Skeletal muscle satellite cell (primary cell): Measurements from ENCODE around the gene RPS6KA2.

Experiments
- H3K27me3 ChIP-seq: 2 replicates; pipeline ENCODE4 v1.7.0; 2013; ENCODE audit warnings: low read length; ENCODE audit not compliant: control insufficient read depth, insufficient read depth
- H3K36me3 ChIP-seq: 2 replicates; pipeline ENCODE4 v1.7.0; 2013; ENCODE audit warnings: mild to moderate bottlenecking, control low read depth, low read length; ENCODE audit not compliant: insufficient read depth
- H3K4me1 ChIP-seq: 2 replicates; pipeline ENCODE4 v1.7.0; 2013; ENCODE audit warnings: low read length; ENCODE audit not compliant: control insufficient read depth, insufficient read depth
- H3K4me2 ChIP-seq: 2 replicates; pipeline ENCODE4 v1.7.0; 2013; ENCODE audit warnings: mild to moderate bottlenecking, low read length
- H3K4me3 ChIP-seq: 2 replicates; pipeline ENCODE4 v1.7.0; 2013; ENCODE audit warnings: low read length
- H3K9ac ChIP-seq: 2 replicates; pipeline ENCODE4 v1.7.0; 2013; ENCODE audit warnings: mild to moderate bottlenecking, low read depth, low read length, moderate library complexity
- H3K9me3 ChIP-seq: replicated peaks from 2 replicates; pipeline ENCODE4 v1.7.0; 2013; ENCODE audit warnings: mild to moderate bottlenecking, control low read depth, low read length

Gene RPS6KA2

DNA sequence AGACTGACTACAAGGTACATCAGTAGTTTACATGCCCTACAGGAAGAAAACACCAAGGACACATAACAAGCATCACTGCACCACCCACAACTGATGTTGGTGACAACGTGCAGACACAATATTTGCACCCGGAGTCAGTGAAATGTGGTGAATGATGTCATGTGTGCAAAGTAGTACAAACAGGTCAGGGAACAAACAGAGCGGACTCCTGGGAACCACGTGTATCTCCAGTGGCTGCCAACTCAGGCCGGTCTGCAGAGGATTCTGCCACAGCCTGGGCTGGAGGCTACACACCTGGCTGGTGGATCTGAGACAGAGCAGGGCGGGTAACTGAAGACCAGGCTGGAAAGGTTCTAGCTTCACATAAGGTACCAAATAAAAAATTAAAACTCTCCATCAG lies 28.2 kb upstream of the RPS6KA2 start:
- H3K4me1 ChIP-seq, result no peaks in the 10 kb centered on the region
- no peak overlapping the region for H3K4me2 ChIP-seq
- no peak overlapping the region for H3K4me3 ChIP-seq
- peaks cover 59% of the 10 kb centered on the region for H3K27me3 ChIP-seq
- no peak overlapping the region for H3K9ac ChIP-seq
- no peaks in the 10 kb centered on the region for H3K9me3 ChIP-seq
- no peaks in the 10 kb centered on the region for H3K36me3 ChIP-seq

DNA sequence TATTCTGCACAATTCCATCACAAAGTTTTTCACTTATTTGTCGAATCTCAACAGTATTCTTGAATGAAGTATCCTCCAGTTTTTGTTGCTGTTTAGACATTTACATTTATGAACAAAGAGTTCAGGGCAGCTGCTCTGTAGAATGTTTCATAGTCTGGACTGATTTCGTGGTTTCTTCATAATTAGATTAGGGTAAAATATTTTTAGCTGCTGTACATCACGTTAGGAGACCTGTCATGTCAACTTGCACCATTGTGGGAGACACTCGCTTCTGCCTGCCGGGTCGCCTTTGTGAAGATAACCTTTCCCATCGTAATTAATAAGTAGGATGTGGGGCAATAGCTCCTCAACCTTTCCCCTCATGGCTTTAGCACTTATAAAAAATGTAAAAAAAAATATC lies 27.5 kb upstream of the RPS6KA2 start:
- H3K9ac ChIP-seq, result no peak overlapping the region
- H3K4me1 ChIP-seq, result no peaks in the 10 kb centered on the region
- H3K4me2 ChIP-seq, result no peak overlapping the region
- peaks cover 62% of the 10 kb centered on the region for H3K27me3 ChIP-seq
- no peak overlapping the region for H3K4me3 ChIP-seq
- no peaks in the 10 kb centered on the region for H3K9me3 ChIP-seq
- H3K36me3 ChIP-seq, result no peaks in the 10 kb centered on the region

DNA sequence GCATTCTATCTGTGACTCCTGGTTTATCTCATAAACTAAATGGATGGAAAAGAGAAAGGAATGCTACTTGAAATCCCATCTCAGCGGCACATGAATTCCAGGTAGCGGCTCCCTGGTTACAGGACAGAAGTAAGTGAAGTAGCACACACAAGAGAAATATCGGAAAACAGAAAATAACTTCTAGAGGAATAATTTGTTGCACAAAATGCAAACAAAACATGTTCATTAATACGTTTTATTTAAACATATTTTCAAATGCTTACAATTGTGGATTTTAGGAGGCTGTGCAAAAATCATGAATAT lies 26.5 kb upstream of the RPS6KA2 start:
- H3K27me3 ChIP-seq, result peaks cover 56% of the 10 kb centered on the region
- no peaks in the 10 kb centered on the region for H3K36me3 ChIP-seq
- no peak overlapping the region for H3K9ac ChIP-seq
- no peak overlapping the region for H3K4me2 ChIP-seq
- H3K4me1 ChIP-seq, result no peaks in the 10 kb centered on the region
- H3K4me3 ChIP-seq, result no peak overlapping the region
- no peaks in the 10 kb centered on the region for H3K9me3 ChIP-seq

DNA sequence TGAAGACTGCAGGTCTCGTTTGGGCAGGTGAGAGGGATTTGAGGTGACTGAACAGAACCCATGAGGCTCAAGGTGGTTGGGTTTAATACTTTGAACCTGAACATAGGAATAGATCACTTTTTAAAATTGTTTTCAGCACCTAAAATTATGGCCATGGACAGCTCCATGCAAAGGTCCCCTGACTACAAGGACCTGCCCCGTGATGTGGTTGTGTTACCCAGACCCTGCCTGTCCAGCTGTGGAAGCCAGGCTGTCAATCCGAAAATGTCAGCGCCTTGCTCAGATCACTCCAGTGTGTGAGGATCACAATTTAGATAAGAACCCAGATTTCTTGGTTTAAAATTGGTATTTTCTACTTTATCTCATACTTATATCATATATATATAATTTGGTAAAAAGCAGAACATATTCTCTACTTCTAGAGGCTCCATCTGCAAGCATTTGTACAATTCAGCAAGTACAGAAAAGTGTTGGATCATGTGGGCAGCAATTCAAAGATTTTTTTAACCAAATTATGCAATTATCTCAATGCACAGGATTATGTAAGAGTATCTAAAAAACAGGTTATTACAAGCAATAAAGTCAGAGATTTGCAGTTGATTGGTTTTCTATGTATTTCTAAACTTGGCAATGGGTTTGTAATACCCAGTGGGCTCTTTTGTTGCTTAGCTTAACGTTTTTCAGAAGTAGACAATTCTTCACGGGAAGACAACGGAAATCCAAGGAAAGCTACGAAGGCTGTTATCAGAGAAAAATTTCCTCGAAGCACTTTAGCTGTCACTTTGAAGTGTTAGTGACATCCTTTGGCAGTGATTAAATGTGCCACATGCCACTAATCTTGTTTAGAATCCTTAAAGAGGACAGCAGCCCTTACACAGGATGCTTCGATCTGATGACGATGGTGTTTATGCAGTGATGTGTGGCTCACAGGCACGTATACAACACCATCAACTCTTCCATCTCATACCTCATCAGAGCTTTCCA lies 24.1 kb upstream of the RPS6KA2 start:
- Histone ChIP-seq H3K9me3 (no peaks in the 10 kb centered on the region), H3K27me3 (peaks cover 41% of the 10 kb centered on the region), H3K4me1 (no peaks in the 10 kb centered on the region), H3K36me3 (no peaks in the 10 kb centered on the region), H3K9ac (no peak overlapping the region), H3K4me2 (no peak overlapping the region), H3K4me3 (no peak overlapping the region)

DNA sequence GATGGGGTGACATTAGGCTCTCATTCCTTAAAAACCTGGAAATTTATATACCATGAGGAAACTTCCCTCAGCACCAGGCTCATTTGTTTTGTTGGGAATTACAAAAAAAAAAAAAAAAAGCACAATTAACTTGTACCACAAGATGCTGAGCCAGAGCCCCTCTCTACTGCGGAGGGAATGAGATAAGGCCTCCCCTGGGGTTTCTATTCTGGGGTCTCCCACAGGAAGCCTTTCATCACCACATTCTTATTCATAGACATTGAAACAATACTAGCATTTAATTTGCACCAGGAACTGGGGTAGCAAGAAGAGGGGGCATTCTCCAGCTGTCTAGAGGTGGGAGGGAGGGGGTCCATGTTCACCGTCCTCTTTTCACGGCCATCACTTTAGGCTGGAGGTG lies 23.0 kb upstream of the RPS6KA2 start:
- Histone ChIP-seq H3K9me3 (no peaks in the 10 kb centered on the region), H3K9ac (no peak overlapping the region)

DNA sequence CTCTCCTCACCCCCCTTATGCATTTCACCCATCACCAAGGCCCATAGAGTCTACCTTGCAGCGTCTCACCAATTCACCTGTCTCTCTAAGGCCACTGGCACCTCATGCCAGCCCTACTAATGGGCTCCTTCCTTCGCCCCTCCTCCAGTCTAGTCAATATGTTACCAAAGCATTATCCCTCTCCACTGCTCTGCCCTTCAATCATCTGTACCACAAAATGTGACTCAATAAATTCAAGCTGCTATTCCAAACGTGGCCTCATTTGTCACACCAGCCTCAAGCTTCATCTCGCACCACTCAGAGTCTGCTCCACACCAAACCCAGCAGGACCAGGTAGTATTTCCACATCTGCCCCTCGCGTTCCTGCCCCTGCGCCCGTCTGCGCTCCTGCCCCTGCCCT lies 21.8 kb upstream of the RPS6KA2 start:
- no peaks in the 10 kb centered on the region for H3K4me1 ChIP-seq
- H3K9ac ChIP-seq, result no peak overlapping the region
- H3K4me2 ChIP-seq, result no peak overlapping the region
- H3K9me3 ChIP-seq, result no peaks in the 10 kb centered on the region
- peaks cover 34% of the 10 kb centered on the region for H3K27me3 ChIP-seq
- H3K36me3 ChIP-seq, result no peaks in the 10 kb centered on the region
- no peak overlapping the region for H3K4me3 ChIP-seq

More for the DNA sequence above, 23.0 kb upstream of the RPS6KA2 start:
- peaks cover 37% of the 10 kb centered on the region for H3K27me3 ChIP-seq
- no peaks in the 10 kb centered on the region for H3K4me1 ChIP-seq
- no peak overlapping the region for H3K4me2 ChIP-seq
- no peak overlapping the region for H3K4me3 ChIP-seq
- H3K36me3 ChIP-seq, result no peaks in the 10 kb centered on the region

DNA sequence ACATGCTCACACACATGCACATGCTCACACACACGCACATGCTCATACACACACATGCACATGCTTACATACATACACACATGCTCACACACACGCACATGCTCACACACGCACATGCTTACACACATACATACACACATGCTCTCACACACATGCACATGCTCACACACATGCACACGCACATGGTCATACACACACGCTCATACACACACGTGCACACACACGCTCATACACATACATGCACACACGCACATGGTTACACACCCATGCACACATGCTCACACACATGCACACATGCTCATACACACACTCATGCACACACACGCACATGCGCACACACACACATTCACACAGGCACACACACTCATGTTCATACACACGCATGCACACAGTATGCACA lies 20.8 kb upstream of the RPS6KA2 start:
- Histone ChIP-seq H3K9ac (no peak overlapping the region), H3K9me3 (no peaks in the 10 kb centered on the region), H3K4me3 (no peak overlapping the region), H3K4me1 (no peaks in the 10 kb centered on the region), H3K27me3 (peaks cover 27% of the 10 kb centered on the region), H3K4me2 (no peak overlapping the region), H3K36me3 (no peaks in the 10 kb centered on the region)

DNA sequence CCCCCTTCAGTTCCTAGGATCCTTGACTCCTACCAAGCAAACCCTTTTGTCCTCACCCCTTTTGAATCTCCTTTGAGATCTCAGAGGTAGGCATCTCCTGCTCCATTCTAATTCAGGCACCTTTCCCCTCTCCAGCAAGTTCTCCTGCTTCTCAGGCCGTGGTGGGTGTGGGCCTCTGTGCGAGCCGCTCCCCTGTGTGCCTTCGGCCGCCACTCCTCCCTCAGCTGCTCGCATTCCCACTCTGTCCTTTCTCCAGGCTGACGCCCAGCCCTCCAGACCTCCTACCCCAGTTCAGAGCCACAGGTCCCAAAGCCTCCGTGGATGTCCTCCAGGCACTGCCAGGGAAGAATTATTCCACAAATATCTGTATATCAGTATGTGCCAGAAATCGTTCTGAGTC lies 19.7 kb upstream of the RPS6KA2 start:
- H3K4me1 ChIP-seq, result no peaks in the 10 kb centered on the region
- H3K27me3 ChIP-seq, result peaks cover 21% of the 10 kb centered on the region
- no peak overlapping the region for H3K9ac ChIP-seq
- H3K4me2 ChIP-seq, result no peak overlapping the region
- H3K36me3 ChIP-seq, result no peaks in the 10 kb centered on the region
- no peak overlapping the region for H3K4me3 ChIP-seq
- no peaks in the 10 kb centered on the region for H3K9me3 ChIP-seq

DNA sequence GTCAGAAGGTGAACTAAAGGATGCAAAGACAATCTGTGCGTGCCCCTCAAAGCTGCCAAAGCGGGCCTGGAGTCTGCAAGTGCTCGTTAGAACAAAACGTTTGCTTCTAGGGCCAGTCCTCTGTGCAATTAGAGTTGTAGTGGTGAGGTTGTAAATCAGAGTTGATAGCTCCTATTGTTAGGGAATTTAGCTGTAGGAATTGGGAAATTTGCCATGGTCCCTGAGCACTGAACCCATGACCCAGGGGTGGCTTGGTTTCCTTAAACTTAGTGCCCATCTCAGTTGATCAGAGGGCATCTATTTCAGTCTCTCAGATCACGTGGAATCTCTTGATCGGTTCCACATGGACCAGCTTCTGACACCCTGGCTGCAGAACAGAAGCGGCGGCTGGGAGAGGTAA lies 18.8 kb upstream of the RPS6KA2 start:
- Histone ChIP-seq H3K27me3 (peaks cover 14% of the 10 kb centered on the region), H3K4me3 (no peak overlapping the region), H3K9ac (no peak overlapping the region), H3K9me3 (no peaks in the 10 kb centered on the region), H3K4me1 (no peaks in the 10 kb centered on the region), H3K36me3 (no peaks in the 10 kb centered on the region), H3K4me2 (no peak overlapping the region)

DNA sequence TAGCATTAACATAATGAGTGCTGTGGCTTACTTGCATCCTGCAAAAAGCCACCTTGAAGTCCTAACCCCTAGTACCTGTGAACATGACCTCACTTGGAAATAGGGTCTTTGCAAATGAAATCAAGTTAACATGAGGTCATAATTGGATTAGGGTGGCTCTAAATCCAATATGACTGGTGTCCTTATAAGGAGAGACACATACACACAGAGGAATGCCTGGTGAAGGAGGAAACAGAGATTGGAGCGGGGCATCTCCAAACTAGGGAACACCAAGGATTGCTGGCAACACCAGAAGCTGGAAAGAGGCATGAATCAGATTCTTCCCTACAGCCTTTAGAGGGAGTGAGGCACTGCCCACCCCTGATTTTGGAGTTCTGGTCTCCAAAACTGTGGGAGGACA lies 17.6 kb upstream of the RPS6KA2 start:
- Histone ChIP-seq H3K4me3 (no peak overlapping the region), H3K4me2 (no peak overlapping the region), H3K9ac (no peak overlapping the region), H3K27me3 (peaks cover 11% of the 10 kb centered on the region), H3K36me3 (no peaks in the 10 kb centered on the region), H3K4me1 (no peaks in the 10 kb centered on the region), H3K9me3 (no peaks in the 10 kb centered on the region)

DNA sequence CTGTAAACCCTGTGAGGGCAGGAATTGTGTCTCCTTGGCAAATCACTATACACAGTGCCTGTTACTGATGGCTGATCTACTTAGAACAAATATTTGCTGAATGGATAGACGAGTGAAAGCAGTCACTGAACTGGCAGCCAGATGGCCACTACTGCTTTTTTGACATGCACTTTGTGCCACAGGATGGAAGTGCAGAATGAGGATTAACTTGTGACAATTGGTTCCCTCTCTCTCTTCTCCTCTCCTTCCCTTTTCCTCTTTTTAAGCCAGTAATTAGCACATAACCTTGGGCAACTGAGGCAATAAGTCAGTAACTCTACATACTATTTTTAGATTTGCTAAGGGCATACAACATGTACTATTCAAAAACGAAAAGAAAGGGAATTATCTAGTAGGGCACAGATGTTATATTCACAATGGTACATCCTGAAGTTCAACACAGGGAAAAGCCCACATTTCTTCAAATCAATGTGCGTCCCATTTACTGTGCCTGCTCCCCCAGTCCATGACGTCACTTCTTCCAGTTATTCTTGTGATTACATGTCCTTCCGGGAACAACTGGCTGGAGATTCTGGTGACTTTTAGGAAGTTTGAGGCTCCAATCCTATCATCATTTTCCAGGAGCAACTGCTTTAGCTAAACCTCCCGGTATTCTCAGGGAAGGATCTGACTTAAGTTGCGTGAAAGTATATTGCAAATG lies 17.0 kb upstream of the RPS6KA2 start:
- Histone ChIP-seq H3K4me2 (no peak overlapping the region), H3K27me3 (peaks cover 11% of the 10 kb centered on the region), H3K9me3 (no peaks in the 10 kb centered on the region), H3K9ac (no peak overlapping the region), H3K36me3 (no peaks in the 10 kb centered on the region), H3K4me3 (no peak overlapping the region), H3K4me1 (no peaks in the 10 kb centered on the region)

DNA sequence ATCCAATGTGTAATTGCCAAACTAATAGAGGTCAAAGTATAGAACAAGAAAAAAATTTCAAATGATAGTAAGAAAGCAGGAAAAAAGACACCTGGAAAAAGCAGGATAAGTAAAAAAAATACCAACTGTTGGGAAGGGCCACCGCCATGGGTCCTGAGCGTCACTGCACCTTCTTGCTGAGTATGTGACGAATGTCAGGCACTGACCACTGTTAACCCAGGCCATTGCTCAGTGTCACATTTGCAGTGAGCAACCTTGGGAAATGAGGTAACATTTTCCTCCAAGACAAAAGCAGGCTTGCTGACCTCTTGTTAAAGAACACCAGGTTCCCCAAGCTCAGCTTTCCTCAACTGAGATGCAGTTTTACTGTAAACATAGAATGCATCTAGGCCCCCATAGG lies 15.6 kb upstream of the RPS6KA2 start:
- Histone ChIP-seq H3K27me3 (peaks cover 14% of the 10 kb centered on the region), H3K9me3 (no peaks in the 10 kb centered on the region), H3K9ac (no peak overlapping the region), H3K4me1 (no peaks in the 10 kb centered on the region), H3K4me3 (no peak overlapping the region), H3K4me2 (no peak overlapping the region), H3K36me3 (no peaks in the 10 kb centered on the region)
